Middle frontal gyrus (tissue), 1 donor: ENCODE measurements around the gene DRC3.
"Not testable (repeated sequence)": the region's sequence is repeated elsewhere in the genome, so short reads cannot be mapped to it uniquely, and the experiment has no call there.

Experiments used
- DNase-seq: peaks from one replicate; pipeline ENCODE4 v3.0.0-alpha.2; 2015; ENCODE audit warnings: low spot score; ENCODE audit errors: extremely low spot score

DRC3 gene

GRCh38 chr17:17972126-17972951, at the start of gene DRC3, which contains the start of gene TOM1L2:
TSS of gene DRC3 (plus strand) at chr17:17972862. CDS start at chr17:17977599, 4,737 bp downstream.
TSS of gene TOM1L2 (minus strand) at chr17:17972400. CDS start at chr17:17972313, 87 bp downstream.
- peak; percentile 100 for DNase-seq

- no peak for DNase-seq
Measured at GRCh38 chr17:17924131-17924856, 48.4 kb upstream of the DRC3 start.

GRCh38 chr17:17924857-17925250, 47.8 kb upstream of the DRC3 start:
- DNase-seq = no peak

GRCh38 chr17:17926036-17926435, 46.6 kb upstream of the DRC3 start:
- DNase-seq = no peak

GRCh38 chr17:17926840-17927449, 45.7 kb upstream of the DRC3 start:
- no peak for DNase-seq

- peak; percentile 14 for DNase-seq
Measured at GRCh38 chr17:17928398-17929287, 44.0 kb upstream of the DRC3 start.

GRCh38 chr17:17929655-17930380, 42.8 kb upstream of the DRC3 start:
- DNase-seq = no peak

GRCh38 chr17:17930674-17931073, 42.0 kb upstream of the DRC3 start:
- no peak for DNase-seq

GRCh38 chr17:17931159-17931558, 41.5 kb upstream of the DRC3 start:
- DNase-seq = no peak

- DNase-seq = no peak
Measured at GRCh38 chr17:17933775-17934174, 38.9 kb upstream of the DRC3 start.

GRCh38 chr17:17934214-17934613, 38.4 kb upstream of the DRC3 start:
- no peak for DNase-seq

GRCh38 chr17:17934806-17935205, 37.9 kb upstream of the DRC3 start:
- DNase-seq = no peak

GRCh38 chr17:17935321-17936271, 37.1 kb upstream of the DRC3 start:
- DNase-seq = no peak

GRCh38 chr17:17937201-17937853, 35.3 kb upstream of the DRC3 start:
- DNase-seq = no peak

- no peak for DNase-seq
Measured at GRCh38 chr17:17937958-17938357, 34.7 kb upstream of the DRC3 start.

- no peak for DNase-seq
Measured at GRCh38 chr17:17938388-17939107, 34.1 kb upstream of the DRC3 start.

GRCh38 chr17:17939941-17940340, 32.7 kb upstream of the DRC3 start:
- not testable (repeated sequence) for DNase-seq

GRCh38 chr17:17940441-17940911, 32.2 kb upstream of the DRC3 start:
- DNase-seq = no peak
